CD4-positive, alpha-beta T cell treated with Interleukin-4 for 1 hour (primary cell): ENCODE results near the gene PNMA6E.

ENCODE experiments used
- DNase-seq, 2 donors: peaks; one replicate each; pipeline ENCODE4 v3.0.0-alpha.2; 2020 to 2022

PNMA6E gene

DNA sequence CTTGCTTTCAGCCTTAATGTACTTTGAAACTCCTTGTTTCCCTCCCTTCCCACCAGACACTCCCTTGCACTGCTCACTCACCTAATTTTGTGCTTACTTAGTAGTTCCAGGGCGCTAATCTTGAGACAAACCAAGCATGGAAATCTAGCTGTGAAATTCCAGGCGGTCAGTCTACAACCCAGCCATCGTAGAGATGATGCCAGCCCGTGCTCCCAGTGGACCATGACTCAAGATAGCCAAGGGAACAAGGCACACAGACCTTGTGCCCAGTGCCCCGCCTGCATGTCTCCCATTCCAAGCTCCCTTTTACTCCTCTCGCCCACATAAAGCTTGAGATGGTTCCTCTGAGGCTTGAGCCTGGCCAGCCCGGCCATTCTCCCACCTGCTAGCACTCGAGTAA lies 33.7 kb upstream of the PNMA6E start:
- no peak for DNase-seq

- no peak for DNase-seq
Observed at GRCh38 chrX:153433781-153434285, 32.7 kb upstream of the PNMA6E start.

DNA sequence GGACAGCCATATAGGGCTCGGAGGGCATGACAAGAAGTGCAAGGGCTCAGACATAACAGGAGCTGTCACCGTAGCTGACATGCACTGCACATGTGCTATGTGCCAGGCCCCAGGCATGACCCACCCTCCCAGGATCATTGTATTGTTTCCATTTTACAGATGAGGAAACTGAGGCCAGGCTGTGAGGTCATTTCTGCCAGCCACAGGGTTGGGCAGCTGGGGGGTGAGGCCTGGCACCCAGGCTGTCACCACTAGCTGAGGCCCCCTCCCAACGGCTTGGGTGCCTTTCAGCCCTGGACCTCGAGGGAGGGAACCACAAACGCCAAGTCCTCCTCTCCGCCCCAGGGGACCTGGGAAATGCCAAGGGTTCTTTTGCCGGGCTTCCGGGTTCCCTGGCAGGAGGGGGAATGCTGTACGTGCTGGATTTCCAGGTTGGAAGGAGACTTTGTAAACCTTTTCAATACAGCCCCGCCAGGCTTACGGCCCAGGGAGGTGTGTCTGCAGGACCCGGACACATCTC lies 32.1 kb upstream of the PNMA6E start:
- DNase-seq, result no peak

DNA sequence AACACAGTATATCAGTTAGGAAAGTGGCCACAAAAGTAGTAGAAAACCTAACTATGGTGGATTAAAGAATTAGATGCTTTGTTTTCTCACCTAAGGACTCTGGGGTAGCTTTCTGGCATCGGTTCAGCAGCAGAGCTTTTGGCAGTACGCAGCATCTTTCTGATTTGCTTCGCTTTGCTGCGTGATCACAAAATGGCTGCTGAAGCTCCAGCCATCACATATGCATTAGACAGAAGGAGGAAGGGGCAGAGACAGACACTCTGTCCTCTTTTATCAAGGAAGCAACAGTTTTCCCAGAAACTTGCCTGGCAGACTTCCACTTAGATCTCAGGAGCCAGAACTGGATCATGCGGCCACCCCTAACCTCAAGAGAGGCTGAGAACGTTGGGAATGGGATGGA lies 29.6 kb upstream of the PNMA6E start:
- no peak for DNase-seq

- no peak for DNase-seq
Observed at GRCh38 chrX:153426204-153426603, 25.1 kb upstream of the PNMA6E start.

- DNase-seq, result no peak
Observed at GRCh38 chrX:153423652-153424051, 22.5 kb upstream of the PNMA6E start.

GRCh38 chrX:153421856-153422255 lies 20.7 kb upstream of the PNMA6E start:
- no peak for DNase-seq

DNA sequence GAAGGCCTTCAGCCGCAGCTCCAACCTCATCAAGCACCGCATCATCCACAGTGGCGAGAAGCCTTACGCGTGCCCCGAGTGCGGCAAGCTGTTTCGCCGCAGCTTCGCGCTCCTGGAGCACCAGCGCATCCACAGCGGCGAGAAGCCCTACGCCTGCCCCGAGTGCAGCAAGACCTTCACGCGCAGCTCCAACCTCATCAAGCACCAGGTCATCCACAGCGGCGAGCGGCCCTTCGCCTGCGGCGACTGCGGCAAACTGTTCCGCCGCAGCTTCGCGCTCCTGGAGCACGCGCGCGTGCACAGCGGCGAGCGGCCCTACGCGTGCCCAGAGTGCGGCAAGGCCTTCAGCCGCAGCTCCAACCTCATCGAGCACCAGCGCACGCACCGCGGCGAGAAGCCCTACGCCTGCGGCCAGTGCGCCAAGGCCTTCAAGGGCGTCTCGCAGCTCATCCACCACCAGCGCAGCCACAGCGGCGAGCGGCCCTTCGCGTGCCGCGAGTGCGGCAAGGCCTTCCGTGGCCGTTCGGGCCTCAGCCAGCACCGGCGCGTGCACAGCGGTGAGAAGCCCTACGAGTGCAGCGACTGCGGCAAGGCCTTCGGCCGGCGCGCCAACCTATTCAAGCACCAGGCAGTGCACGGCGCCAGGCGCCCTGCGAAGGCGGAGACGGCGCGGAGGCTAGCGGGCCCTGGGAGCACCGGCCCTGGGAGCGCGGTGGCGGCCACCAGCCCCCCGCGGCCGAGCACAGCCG lies 19.9 kb upstream of the PNMA6E start:
- DNase-seq, result no peak

DNA sequence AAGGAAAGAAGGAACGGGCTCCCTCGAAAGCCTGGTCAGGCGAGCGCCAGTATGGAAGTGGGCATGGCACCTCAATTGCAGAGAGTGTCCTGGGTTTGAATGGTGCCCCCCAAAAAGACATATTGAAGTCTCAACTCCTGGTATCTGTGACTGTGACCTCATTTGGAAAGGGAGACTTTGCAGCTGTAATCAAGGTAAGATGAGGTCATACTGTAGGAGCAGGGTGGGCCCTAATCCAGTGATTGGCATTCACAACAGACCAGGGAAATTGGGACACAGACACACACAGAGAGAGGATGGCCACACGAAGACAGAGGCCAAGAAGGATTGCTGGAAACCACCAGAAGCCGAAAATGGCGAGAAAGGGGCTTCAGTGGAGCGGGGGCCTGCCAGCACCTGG lies 16.5 kb upstream of the PNMA6E start:
- no peak for DNase-seq

DNA sequence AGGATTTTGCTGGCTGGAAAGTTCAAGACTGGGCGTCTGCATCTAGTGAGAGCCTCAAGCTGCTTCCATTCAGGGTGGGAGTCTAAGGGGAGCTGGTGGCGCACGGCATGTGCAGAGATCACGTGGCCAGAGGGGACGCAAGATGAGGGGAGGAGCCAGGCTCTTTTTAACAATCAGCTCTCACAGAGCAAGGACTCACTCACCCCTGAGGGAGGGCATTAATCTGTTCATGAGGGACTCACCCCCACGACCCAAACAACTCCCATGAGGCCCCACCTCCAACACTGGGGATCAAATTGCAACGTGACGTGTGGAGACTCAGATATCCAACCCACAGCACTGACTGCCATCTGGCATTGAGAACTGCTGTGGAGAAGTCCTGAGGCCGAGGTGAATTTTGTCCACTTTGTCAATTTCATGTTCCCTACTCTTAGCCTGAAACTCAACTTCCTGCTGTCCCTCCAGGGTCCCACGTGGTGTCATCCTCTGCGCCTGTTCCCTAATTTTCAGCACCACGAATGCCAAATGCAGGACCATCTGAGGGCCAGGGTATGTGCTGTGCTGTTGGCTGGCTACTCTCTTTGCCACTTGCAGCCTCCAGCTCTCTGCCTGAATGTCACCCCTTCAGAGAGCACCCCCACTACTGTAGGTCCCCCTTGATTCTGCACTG lies 15.8 kb upstream of the PNMA6E start:
- no peak for DNase-seq

- DNase-seq, result no peak
Observed at GRCh38 chrX:153414856-153415510, 13.8 kb upstream of the PNMA6E start.

- DNase-seq, result no peak
Observed at GRCh38 chrX:153413731-153414130, 12.6 kb upstream of the PNMA6E start.

DNA sequence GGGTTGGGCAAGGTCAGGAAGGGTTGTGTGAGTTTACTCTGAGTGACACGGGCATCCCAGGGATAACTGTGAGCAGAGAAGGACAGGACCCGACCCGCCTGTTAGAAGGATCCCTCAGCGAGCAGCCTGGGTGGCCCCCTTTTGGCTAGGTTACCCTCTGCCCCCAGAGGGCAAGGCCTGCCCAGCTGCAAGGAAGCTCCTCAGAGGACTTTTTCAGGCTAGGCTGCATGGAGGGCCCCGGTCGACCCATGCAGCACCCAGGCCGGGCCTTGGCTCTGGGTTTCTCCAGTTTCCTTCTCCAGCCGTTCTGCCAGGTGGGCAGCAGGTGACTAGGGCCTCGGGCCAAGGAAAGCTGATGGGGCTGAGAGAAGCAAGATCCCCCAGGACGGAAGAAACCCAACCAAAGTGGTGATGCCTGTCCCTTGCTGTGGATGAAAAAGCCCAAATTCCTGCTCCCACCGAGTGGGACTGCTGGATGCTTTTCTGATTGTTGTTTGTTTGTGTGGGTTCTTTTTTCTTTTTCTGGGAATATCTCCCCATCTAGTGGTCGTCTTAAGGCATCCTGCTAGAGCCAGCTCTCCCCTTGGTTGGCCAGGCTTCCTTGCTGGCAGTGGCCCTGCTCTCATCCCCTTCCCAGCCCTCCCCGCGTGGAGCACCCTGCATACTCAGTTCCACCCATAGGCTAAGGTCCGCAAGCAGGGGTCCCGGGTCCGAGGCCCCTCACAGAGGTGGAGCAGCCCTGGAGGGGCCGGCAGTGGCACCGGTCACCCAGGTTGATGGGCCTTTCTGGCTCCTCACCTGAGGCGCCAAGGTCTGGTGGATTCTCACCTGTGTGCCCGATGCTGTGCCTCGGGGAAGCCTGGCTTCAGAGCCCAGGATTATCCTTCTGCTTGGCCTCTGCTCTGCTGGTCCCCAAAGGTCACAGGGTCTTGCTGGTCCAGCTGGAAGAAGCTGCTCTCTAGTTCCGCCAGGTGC lies 11.9 kb upstream of the PNMA6E start:
- no peak for DNase-seq

GRCh38 chrX:153411988-153412574 lies 10.9 kb upstream of the PNMA6E start:
- DNase-seq, result no peak

DNA sequence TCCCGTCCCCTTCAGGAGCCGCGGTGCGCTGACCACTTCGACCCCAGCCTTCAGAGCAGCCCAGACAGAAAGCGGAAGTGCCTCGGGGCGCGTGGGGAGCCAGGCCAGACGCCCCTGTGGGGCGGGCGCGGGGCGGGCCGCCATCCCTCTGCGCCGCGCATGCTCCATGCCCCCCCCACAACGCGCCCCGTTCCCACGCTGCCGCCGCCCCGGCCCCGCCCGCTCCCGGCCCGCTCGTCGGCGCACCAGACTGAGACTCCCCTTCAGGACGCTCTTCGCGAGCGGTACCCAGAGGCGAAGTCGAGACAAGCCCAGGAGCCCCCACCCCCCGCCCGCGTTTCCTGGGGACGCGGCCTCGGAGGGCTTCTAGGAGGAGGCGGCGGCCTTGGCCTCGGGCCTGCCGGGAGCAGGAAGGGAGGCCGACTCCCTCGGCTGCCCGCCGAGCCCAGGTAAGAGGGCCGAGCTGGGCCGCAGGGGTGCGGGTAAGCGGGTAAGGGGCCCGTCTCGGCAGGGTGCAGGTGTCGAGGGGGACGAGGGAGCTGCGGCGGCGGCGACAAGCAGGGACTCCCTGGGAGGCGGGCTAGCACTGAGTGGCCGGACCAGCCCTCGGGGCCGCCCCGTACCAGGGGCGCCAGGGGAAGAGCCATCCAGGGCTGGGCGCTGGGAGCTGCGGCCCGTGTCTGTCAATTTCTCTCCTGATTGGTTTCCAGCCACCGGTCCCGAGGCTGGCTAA lies 10.3 kb upstream of the PNMA6E start, which contains the start of gene ZFP92:
Gene ZFP92 (plus strand): TSS at position 218 of the 733 bp plus-strand sequence. CDS start 6,851 bp downstream, outside the sequence.
- DNase-seq, result peak; percentile 18 to 37

DNA sequence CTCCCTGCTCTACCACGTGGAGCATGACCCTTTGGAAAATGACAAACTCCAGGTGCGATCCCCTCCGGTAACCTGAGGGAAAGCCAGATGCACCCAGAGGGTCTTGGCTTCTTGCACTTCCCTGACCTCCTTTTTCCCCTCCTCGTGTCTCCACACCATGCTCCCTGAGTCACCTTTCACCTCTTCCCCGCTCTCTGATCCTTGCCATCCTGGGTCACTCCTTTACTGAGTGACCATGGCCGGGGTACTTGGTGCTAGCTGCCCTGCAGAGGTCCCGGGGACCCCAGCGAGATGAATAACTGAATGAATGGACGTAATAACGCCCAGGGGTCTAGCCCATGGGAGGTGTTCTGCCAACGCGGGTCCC lies 9.7 kb upstream of the PNMA6E start:
- no peak for DNase-seq

DNA sequence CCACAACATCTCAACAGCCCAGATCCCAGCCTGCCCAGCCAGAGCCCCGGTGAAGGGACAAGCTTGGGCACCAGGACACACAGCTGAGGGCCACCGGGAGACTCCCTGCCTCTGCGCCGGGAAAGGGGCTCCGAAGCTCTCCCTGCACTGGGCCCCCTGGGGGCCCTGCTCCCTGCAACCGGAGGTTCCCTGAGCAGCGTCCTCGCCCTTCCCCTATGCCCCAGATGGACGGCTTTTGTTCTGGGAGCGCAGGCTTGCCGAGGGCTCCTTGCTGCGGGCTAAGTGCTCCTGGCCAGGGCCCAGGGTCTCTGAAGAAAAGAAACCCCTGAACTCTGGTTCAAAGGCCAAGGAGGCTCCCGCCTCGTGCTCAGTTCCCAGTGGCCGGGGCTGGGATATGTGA lies 9.2 kb upstream of the PNMA6E start:
- DNase-seq, result no peak

- no peak for DNase-seq
Observed at GRCh38 chrX:153409414-153410101, 8.4 kb upstream of the PNMA6E start.

GRCh38 chrX:153408871-153409351 lies 7.8 kb upstream of the PNMA6E start:
- DNase-seq, result no peak

- DNase-seq, result no peak
Observed at GRCh38 chrX:153408221-153408721, 7.1 kb upstream of the PNMA6E start.
